ENCODE measurements around the gene JAK2.

GRCh38 chr9:5040730-5041389 lies 55.8 kb downstream of the JAK2 start:
- TF ChIP-seq SIN3A (IDR thresholded peaks at IDR 0.05; ENCODE audit: borderline replicate concordance, low read depth, low read length), result no peak
- TF ChIP-seq REST (IDR thresholded peaks at IDR 0.05; ENCODE audit: low read depth, low read length), result no peak
- no peak for TF ChIP-seq SMC3 (IDR thresholded peaks at IDR 0.05; ENCODE audit: low read depth, low read length)
- TF ChIP-seq CTCF (IDR thresholded peaks at IDR 0.05), result no peak
- TF ChIP-seq RFX5 (IDR thresholded peaks at IDR 0.05; ENCODE audit: low read length), result no peak
- no peak for TF ChIP-seq MAX (IDR thresholded peaks at IDR 0.05; ENCODE audit: low read depth)
- TF ChIP-seq EP300 (IDR thresholded peaks at IDR 0.05; ENCODE audit: borderline replicate concordance in 1 of 2, low read depth in 1 of 2, low read length in 1 of 2), result no peak
- TF ChIP-seq FOSL2 (IDR thresholded peaks at IDR 0.05; ENCODE audit: borderline replicate concordance, low read depth), result no peak
- TF ChIP-seq TCF12 (IDR thresholded peaks at IDR 0.05), result no peak
